Activated CD4-positive, alpha-beta T cell treated with anti-CD3 and anti-CD28 coated beads, Interleukin-2, amount 50 U/mL, for 24 hours (primary cell): ENCODE measurements around the gene TM9SF4.
"Not testable (repeated sequence)": the region's sequence is repeated elsewhere in the genome, so short reads cannot be mapped to it uniquely, and the experiment has no call there.

ENCODE experiments used
- DNase-seq, 2 donors: peaks; one replicate each; pipeline ENCODE4 v3.0.0-alpha.2; 2020; ENCODE audit warnings: low read depth in 1 of 2, low spot score in 1 of 2

Gene TM9SF4

GRCh38 chr20:32189691-32190615 is 80.4 kb downstream of the TM9SF4 start:
- DNase-seq = no peak

DNA sequence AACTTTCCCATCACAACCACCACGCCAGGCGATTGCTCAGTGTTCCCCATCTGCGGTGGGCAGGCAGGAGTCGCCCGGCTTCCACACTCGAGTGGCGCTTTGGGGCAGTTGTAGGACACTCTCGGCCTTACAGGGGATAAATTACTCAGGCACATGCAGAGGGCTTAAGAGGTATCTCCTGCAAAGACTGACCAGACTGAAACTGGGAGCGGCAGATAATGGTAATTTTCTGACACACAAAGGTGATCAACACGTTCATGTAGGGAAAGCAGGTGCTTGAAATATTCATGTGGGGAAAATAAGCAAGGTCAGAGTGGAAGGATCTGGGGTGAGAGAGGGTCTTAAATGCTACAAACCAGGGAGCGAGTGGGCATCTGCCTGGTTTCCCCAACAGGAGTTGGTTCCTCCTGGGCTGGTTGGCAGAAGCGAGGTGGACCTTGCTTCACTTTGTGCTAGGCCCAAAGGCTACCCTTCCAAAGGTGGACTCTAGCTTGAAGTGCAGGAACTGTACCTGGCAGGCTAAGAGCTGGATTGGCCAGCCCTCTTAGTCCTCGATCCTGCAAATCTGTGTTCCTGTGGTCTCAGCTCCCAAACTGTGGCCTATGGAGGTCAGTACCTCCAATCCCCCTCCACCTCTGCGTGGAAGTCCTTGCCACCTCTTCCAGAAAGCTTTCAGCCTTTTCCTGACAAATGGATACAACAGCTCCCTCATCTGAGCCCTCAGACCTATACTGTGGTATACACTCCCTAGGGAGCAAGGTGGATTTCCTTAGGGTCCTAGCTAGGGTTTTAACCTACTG is 81.3 kb downstream of the TM9SF4 start:
- DNase-seq = no peak

DNA sequence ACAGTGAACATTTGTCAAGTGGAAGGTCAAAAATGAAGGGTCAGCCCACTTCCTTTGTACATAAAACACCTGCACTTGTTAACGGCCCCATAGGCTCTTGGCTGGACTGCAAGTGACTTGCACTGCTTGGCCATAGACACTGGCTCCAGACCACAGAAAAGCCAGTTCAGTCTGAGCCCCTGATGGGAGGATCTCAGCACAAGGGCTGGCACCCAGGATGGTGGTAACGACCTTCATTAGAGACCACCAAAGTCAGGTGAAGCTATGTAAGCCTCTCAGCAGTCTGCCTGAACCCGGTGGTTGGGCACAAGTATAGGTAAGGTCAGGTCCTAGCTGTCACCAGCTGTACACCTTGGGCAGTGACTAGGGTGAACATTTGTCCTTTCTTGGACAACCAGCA is 81.9 kb downstream of the TM9SF4 start:
- DNase-seq = no peak

GRCh38 chr20:32191873-32192272 is 82.4 kb downstream of the TM9SF4 start:
- no peak for DNase-seq

DNA sequence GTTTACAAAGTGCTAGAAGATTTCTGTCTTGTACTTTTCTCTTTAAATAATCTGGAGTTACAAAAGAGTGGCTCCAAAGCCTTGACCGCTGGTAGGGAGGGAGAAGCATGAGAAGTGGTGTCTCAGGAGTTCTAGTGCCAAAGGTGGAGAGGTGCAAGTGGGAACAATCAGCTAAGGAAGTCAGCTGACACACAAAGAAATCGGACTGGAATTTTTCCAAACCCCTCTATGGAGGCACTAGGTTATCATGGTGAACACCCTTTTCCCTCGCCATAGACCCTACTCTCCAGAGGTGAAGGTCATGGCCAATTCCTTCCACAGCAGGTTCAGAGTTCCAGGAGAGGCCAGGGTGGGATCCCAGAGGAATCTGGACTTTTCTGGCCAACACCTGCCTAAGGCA is 83.2 kb downstream of the TM9SF4 start:
- DNase-seq = no peak

DNA sequence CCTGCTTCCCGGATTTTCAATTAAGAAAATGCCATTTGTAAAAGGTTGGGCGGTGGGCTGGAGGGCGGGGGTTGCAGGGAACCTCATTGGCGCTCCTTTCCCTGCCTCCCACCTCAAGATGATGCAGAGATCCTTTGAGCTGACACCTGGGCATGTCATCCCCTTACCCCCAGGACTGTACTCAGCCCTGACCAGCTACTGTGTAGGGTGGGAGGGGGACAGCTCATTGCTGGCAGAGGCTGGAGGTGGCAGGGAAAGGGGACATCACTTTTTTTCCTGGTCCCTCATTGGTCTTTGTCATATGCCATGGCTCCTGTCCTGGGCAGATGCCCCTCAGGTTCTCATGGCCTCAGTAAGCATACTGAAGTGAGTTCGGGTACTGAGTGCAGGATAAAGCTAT is 83.8 kb downstream of the TM9SF4 start:
- not testable (repeated sequence) for DNase-seq

- DNase-seq = no peak
Observed at GRCh38 chr20:32193996-32194395, 84.5 kb downstream of the TM9SF4 start.

- DNase-seq = no peak
Observed at GRCh38 chr20:32195581-32195980, 86.1 kb downstream of the TM9SF4 start.

GRCh38 chr20:32196613-32197012 is 87.1 kb downstream of the TM9SF4 start:
- DNase-seq = not testable (repeated sequence)

GRCh38 chr20:32197136-32197535 is 87.6 kb downstream of the TM9SF4 start:
- DNase-seq = not testable (repeated sequence)

DNA sequence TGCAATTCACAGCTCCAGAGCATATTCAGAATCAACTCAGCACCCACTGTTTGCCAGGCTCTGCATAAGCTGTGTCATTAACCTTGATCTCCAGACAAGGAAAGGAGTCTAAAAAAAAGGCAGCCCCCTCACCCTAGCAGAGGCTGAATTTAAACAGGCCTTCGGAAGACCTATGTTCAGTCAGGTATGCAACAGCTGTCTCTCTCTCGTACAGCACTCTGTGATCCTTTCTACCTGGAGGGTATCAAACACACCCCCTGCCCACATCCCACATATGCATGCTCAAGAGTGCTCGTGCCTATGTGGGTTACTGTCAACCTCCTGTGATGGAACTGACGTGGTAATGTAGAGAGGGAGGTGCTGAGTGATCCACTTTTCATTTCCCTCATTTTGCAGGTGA is 89.5 kb downstream of the TM9SF4 start:
- no peak for DNase-seq

- no peak for DNase-seq
Observed at GRCh38 chr20:32201296-32201976, 91.9 kb downstream of the TM9SF4 start.

GRCh38 chr20:32201977-32202363 is 92.5 kb downstream of the TM9SF4 start:
- DNase-seq = no peak

DNA sequence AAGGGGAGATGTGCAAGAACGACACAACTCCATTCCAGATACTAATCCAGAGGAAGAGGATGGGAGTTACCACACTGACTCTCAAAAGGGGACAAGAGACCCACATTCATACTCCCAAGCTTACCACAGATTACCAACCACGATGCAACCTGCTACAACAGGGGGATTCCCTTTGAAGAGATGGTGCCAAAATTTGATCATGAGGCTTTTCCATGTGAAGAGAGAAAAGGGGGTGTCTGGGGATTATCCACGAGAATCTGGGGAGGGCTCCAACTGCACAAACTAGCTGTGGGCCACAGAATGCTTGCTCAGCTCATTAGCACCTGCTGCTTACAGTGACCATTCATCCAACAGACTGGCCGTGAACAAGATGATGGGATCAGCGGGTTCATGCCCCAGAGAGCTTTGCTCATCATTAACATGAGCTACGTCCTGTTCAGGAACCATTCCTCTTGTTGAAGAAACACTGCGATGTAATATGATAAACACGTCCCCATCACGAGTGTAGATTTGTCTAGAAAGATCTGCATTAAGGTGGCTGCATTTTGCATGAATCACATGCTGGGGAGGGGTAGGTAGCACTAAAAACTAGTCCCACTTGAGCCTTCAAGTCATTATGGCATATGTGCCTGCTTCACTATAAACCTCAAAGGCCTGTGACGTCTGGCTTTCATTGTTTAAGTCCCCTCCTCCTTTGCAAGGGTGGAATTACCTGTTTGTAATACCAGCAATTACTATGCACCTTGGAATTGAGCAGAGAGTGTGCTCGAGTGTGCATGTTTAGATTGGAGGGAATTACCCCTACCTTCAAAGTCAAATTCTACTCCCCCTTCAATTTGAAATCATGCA is 94.1 kb downstream of the TM9SF4 start:
- no peak for DNase-seq

DNA sequence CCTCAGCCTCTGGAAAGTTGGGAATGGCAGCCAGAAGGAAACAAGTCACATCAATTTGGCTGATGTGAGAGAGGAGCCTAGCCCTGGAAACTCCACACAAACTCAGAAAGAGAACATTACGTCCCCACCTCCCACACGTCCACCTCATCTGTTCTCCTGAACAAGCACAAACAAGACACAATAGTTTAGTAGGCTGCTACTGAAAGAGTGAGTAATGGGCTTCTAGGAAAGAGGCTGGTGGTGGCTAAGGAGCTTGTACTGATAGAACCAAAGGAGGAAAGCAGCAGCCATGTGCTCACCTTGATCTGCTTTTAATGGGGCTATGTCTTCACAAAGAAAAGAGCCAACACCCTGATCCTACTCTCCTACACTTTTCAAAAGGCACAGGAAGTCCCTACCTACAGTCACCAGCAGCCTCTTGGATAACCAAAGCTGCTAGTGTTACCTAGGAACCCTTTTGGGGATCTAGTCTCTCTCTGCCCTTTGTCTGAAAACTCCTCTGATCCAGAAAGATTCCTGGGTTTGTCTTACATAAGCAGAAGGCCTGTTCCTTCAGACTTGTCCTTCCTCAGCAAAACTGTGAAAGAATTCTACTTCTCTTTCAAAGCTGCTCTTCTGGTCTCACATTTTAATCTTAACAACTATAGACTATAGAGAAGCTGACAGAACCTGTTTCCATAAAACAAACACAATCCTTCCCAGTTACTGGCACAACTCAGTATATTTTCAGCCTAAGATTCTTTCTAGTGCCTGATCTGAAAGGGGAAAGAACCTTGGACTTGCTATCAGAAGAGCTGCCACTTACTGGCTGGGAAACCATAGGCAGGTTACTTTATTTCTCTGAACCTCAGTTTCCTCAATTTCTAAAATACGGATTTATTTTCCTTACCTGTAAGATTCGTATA is 94.9 kb downstream of the TM9SF4 start:
- DNase-seq = peak in 1 of 2 donors; percentile 81

DNA sequence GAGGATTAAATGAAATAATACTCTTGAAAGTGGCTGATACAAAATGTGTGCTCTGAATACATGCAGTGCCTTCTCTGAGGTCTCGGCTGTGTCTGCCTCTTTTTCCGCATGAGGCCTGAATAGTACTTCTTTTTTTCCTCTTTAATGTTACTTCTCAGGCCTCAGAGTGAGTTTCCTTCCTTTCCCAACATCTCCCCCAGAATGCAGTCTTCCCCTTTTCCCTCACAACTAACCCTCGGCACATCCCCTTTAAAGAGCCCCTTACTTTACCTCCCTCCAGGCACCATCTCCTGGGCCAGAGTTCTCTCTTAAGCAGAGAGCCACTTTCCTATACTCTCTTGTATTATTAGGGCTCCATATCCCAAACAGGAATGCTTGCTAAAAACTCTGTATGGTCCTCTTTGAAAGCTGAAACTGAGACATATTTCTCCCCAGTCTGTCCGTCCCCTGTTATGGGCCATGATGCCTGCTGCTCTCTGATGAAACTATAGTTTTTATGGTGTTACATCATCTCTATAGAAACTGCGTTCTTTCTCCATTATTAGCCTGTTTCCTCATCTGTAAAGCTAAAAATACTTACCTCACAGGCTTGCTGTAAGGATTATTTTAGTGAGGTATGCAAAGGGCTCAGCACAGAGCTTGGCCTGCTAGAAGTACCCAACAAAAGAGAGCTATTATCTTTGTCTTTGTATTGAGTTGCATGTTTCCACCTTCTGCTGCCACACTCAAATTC is 95.8 kb downstream of the TM9SF4 start:
- DNase-seq = no peak

- no peak for DNase-seq
Observed at GRCh38 chr20:32205843-32206759, 96.6 kb downstream of the TM9SF4 start.
